HG02938 (cell line): ENCODE results near the gene GJA3.

Source experiments
- ATAC-seq: cut with Tn5 transposase; IDR thresholded peaks from one replicate; pipeline ENCODE4 v1.9.1; 2021; ENCODE audit warnings: mild to moderate bottlenecking, moderate library complexity; ENCODE audit not compliant: unreplicated experiment

Gene GJA3

GRCh38 chr13:20185366-20186056 is 24.7 kb upstream of the GJA3 start:
- ATAC-seq: no peak

- ATAC-seq: peak; percentile 67
These were observed 21.5 kb upstream of the GJA3 start for GRCh38 chr13:20182231-20182846.

GRCh38 chr13:20181188-20181587 is 20.3 kb upstream of the GJA3 start:
- ATAC-seq: no peak

- no peak for ATAC-seq
These were observed 17.3 kb upstream of the GJA3 start for GRCh38 chr13:20178156-20178555.

- ATAC-seq: no peak
These were observed 16.4 kb upstream of the GJA3 start for GRCh38 chr13:20177049-20177831.

- no peak for ATAC-seq
These were observed 15.2 kb upstream of the GJA3 start for GRCh38 chr13:20175907-20176652.

GRCh38 chr13:20175406-20175794 is 14.5 kb upstream of the GJA3 start:
- ATAC-seq: no peak

GRCh38 chr13:20174656-20175405 is 14.0 kb upstream of the GJA3 start:
- ATAC-seq: peak; percentile 89

GRCh38 chr13:20173116-20173746 is 12.4 kb upstream of the GJA3 start:
- ATAC-seq: no peak

GRCh38 chr13:20171364-20171763 is 10.5 kb upstream of the GJA3 start:
- ATAC-seq: no peak

GRCh38 chr13:20170921-20171320 is 10.1 kb upstream of the GJA3 start:
- no peak for ATAC-seq

GRCh38 chr13:20168396-20168795 is 7.5 kb upstream of the GJA3 start:
- no peak for ATAC-seq

- no peak for ATAC-seq
These were observed 4.8 kb upstream of the GJA3 start for GRCh38 chr13:20165417-20166257.

- no peak for ATAC-seq
These were observed 1.1 kb upstream of the GJA3 start for GRCh38 chr13:20161951-20162300.

GRCh38 chr13:20161275-20161950 is 561 bp upstream of the GJA3 start:
- peak; percentile 43 for ATAC-seq

GRCh38 chr13:20159646-20160305 is 1.1 kb downstream of the GJA3 start:
- ATAC-seq: no peak

GRCh38 chr13:20157151-20157796 is 3.6 kb downstream of the GJA3 start:
- ATAC-seq: no peak

- no peak for ATAC-seq
These were observed 4.2 kb downstream of the GJA3 start for GRCh38 chr13:20156702-20157101.
